ENCODE data around the gene CTU2. TPM values are rescaled to one million over a fixed set of nuclear protein-coding genes. Genes with fewer than 3 reads are reported as not detected.

Gene CTU2
- total and polyA plus RNA-seq, 2 of the 8 experiments (the other 6 are each of a cell fraction or from before 2014, with no cell fraction given), result 32.7 to 42.9 TPM

DNA sequence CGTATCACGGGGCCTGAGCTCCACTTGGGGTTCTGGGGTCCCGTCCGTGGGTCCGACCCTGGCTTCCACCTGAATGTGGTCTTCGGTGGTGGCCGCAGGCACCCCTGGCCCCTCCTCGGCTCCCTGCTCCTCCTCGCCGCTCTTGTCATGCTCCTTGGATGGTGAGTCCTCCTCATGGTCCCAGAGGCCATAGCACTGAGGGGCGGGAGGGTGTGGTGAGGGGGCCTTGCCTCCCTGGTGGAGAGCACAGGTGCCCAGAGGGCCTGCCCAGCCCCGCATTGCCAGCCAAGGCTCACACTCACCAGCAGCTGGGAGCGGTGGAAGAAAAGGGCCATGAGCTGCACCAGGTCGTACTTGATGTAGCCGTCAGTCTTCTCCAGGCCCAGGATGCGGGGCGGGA is 14.9 kb downstream of the CTU2 start (continued):
- no peak for TF ChIP-seq RBBP5 (IDR thresholded peaks at IDR 0.05; ENCODE audit: borderline replicate concordance, low read depth, low read length)
- TF ChIP-seq, protein P1, sequence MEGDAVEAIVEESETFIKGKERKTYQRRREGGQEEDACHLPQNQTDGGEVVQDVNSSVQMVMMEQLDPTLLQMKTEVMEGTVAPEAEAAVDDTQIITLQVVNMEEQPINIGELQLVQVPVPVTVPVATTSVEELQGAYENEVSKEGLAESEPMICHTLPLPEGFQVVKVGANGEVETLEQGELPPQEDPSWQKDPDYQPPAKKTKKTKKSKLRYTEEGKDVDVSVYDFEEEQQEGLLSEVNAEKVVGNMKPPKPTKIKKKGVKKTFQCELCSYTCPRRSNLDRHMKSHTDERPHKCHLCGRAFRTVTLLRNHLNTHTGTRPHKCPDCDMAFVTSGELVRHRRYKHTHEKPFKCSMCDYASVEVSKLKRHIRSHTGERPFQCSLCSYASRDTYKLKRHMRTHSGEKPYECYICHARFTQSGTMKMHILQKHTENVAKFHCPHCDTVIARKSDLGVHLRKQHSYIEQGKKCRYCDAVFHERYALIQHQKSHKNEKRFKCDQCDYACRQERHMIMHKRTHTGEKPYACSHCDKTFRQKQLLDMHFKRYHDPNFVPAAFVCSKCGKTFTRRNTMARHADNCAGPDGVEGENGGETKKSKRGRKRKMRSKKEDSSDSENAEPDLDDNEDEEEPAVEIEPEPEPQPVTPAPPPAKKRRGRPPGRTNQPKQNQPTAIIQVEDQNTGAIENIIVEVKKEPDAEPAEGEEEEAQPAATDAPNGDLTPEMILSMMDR (IDR thresholded peaks at IDR 0.05; ENCODE audit: control extremely low read depth in 1 of 3, insufficient read depth in 1 of 3, low read depth in 1 of 3, low read length in 3 of 3), result no peak
- TF ChIP-seq SRF (IDR thresholded peaks at IDR 0.05; ENCODE audit: low read depth, low read length), result no peak
- no peak for TF ChIP-seq RAD21 (IDR thresholded peaks at IDR 0.05 in 1 of 2, conservative IDR thresholded peaks at IDR 0.05 in 1 of 2; ENCODE audit: low read depth in 2 of 2, low read length in 2 of 2)
- no peak for TF ChIP-seq CTBP2 (IDR thresholded peaks at IDR 0.05; ENCODE audit: borderline replicate concordance, insufficient read depth, insufficient read length, low read length)
- no peak for TF ChIP-seq TAF1 (IDR thresholded peaks at IDR 0.05; ENCODE audit: low read depth, low read length)

Measured in H1 (cell line).